HCT116 (cell line): ENCODE results near the gene PANK1. TPM values are rescaled to one million over a fixed set of nuclear protein-coding genes. Genes with fewer than 3 reads are reported as not detected.

Experiments
- ATAC-seq: fragments of 200-7000 bp; cut with Tn5 transposase; 2 replicates; pipeline ENCODE4 v1.9.1; 2020; ENCODE audit warnings: mild to moderate bottlenecking, moderate library complexity
- BruUV-seq: library from RNA; stranded (reverse); fragments of 400-500 nt; replicated peaks from 2 replicates; lab custom pipeline; 2021; lab: Mats Ljungman, UMichigan
- CTCF ChIA-PET: fragments of 300-600 bp; sonication (Branson Sonifier 250); formaldehyde crosslinking; loops from one replicate; lab custom pipeline; 2021; ENCODE audit warnings: antibody characterized with exemption; lab: Charles Lee
- POLR2A ChIA-PET: fragments of 300-600, 350-600 bp; sonication (Branson Sonifier 250); formaldehyde crosslinking; loops from one replicate; lab custom pipeline; 2021; ENCODE audit warnings: antibody characterized with exemption; lab: Charles Lee
- RAD21 ChIA-PET, 2 experiments: fragments of 300-600 bp; sonication (Branson Sonifier 250); formaldehyde crosslinking; loops; one replicate each; lab custom pipeline; 2023; ENCODE audit warnings: low total read pairs in 2 of 2; ENCODE audit not compliant: uncharacterized antibody in 2 of 2, unreplicated experiment in 2 of 2, low non-redundant PET in 1 of 2; lab: Charles Lee
- DNase-seq: peaks from one replicate; pipeline ENCODE4 v3.0.0-alpha.2; 2010; ENCODE audit warnings: low read depth, low spot score
- H2AFZ ChIP-seq: fragments of 200-600 bp; shearing (Covaris generic), sonication (generic); 2 replicates; pipeline ENCODE4 v1.6.1; 2017; ENCODE audit warnings: low read depth, mixed run types, mixed read lengths, antibody characterized with exemption, low read length; ENCODE audit not compliant: poor library complexity, severe bottlenecking
- H3K27ac ChIP-seq: 2 replicates; pipeline ENCODE4 v1.5.1; 2012; ENCODE audit warnings: low read depth, low read length
- H3K27me3 ChIP-seq: fragments of 200-600 bp; sonication (generic); 2 replicates; pipeline ENCODE4 v1.6.1; 2016; ENCODE audit warnings: mixed run types, low read length, mixed read lengths; ENCODE audit not compliant: insufficient read depth
- H3K36me3 ChIP-seq, 2 experiments: fragments of 200-500 bp in 1 of 2; fragments of 200-600 bp in 1 of 2; sonication (Bioruptor generic) in 1 of 2; sonication (generic) in 1 of 2; 2 replicates each; pipeline versions ENCODE4 v1.5.1 to v1.6.1; 2014 to 2016; ENCODE audit warnings: low read length in 2 of 2, inconsistent platforms in 1 of 2, mixed read lengths in 1 of 2, mixed run types in 1 of 2; ENCODE audit not compliant: insufficient read depth in 2 of 2, control insufficient read depth in 1 of 2
- H3K4me1 ChIP-seq, 2 experiments: fragments of 200-600 bp in 1 of 2; sonication (generic) in 1 of 2; 2 replicates each; pipeline versions ENCODE4 v1.5.1 to v1.6.1; 2012 to 2017; ENCODE audit warnings: low read length in 2 of 2, inconsistent platforms in 1 of 2, mild to moderate bottlenecking in 1 of 2, mixed read lengths in 1 of 2, mixed run types in 1 of 2, moderate library complexity in 1 of 2; ENCODE audit not compliant: insufficient read depth in 2 of 2, control insufficient read depth in 1 of 2
- H3K4me2 ChIP-seq: fragments of 200-600 bp; sonication (generic); 2 replicates; pipeline ENCODE4 v1.6.1; 2017; ENCODE audit warnings: mixed run types, low read length, mixed read lengths
- H3K4me3 ChIP-seq, 2 experiments: fragments of 200-600 bp in 1 of 2; sonication (generic) in 1 of 2; replicated peaks in 1 of 2; 2 replicates each; pipeline ENCODE4 v1.5.1; 2011 to 2016; ENCODE audit warnings: low read length in 2 of 2, control low read depth in 1 of 2, low read depth in 1 of 2, mild to moderate bottlenecking in 1 of 2, mixed read lengths in 1 of 2, mixed run types in 1 of 2
- H3K79me2 ChIP-seq: fragments of 200-600 bp; sonication (generic); 2 replicates; pipeline ENCODE4 v1.6.1; 2017; ENCODE audit warnings: mild to moderate bottlenecking, mixed run types, low read length, moderate library complexity, mixed read lengths; ENCODE audit not compliant: insufficient read depth
- H3K9ac ChIP-seq: fragments of 200-600 bp; sonication (generic); 2 replicates; pipeline ENCODE4 v1.6.1; 2016; ENCODE audit warnings: low read length, mixed read lengths
- H3K9me2 ChIP-seq: fragments of 200-600 bp; sonication (generic), shearing (Covaris generic); 2 replicates; pipeline ENCODE4 v1.6.1; 2017; ENCODE audit warnings: mixed run types, mild to moderate bottlenecking, moderate library complexity; ENCODE audit not compliant: insufficient read depth
- H3K9me3 ChIP-seq, 2 experiments: fragments of 200-500 bp in 1 of 2; fragments of 200-600 bp in 1 of 2; sonication (Bioruptor generic) in 1 of 2; sonication (generic) in 1 of 2; 2 replicates each; pipeline ENCODE4 v1.6.1; 2014 to 2017; ENCODE audit warnings: low read length in 2 of 2, mixed read lengths in 2 of 2, inconsistent platforms in 1 of 2, low read depth in 1 of 2, mild to moderate bottlenecking in 1 of 2, mixed run types in 1 of 2, moderate library complexity in 1 of 2; ENCODE audit not compliant: control insufficient read depth in 1 of 2, insufficient read depth in 1 of 2
- H4K20me1 ChIP-seq: fragments of 200-600 bp; sonication (generic), shearing (Covaris generic); 2 replicates; pipeline ENCODE4 v1.6.1; 2017; ENCODE audit warnings: mixed run types, mild to moderate bottlenecking, moderate library complexity; ENCODE audit not compliant: insufficient read depth
- EGR1 ChIP-seq: IDR thresholded peaks from 2 replicates; pipeline ENCODE4 v1.6.1; 2012; ENCODE audit warnings: low read depth
- EZH2 ChIP-seq: fragments of 200-600 bp; sonication (generic); IDR thresholded peaks from 2 replicates; pipeline ENCODE4 v1.6.1; 2017; ENCODE audit warnings: antibody characterized with exemption, mixed run types
- EZH2phosphoT487 ChIP-seq: fragments of 200-600 bp; IDR thresholded peaks from 2 replicates; pipeline ENCODE4 v1.6.1; 2018; ENCODE audit warnings: antibody characterized with exemption, borderline replicate concordance
- MAX ChIP-seq: IDR thresholded peaks from 2 replicates; pipeline ENCODE4 v1.6.1; 2012
- POLR2AphosphoS5 ChIP-seq: IDR thresholded peaks from 2 replicates; pipeline ENCODE4 v1.6.1; 2011; ENCODE audit warnings: mild to moderate bottlenecking, low read depth, low read length, moderate library complexity
- SIN3A ChIP-seq: IDR thresholded peaks from 2 replicates; pipeline ENCODE4 v1.6.1; 2012; ENCODE audit warnings: low read depth
- SP1 ChIP-seq: IDR thresholded peaks from 2 replicates; pipeline ENCODE4 v1.6.1; 2012; ENCODE audit warnings: low read depth
- SRF ChIP-seq: IDR thresholded peaks from 2 replicates; pipeline ENCODE4 v1.6.1; 2012; ENCODE audit warnings: low read depth
- TCF7L2 ChIP-seq: IDR thresholded peaks from 2 replicates; pipeline ENCODE4 v1.7.0; 2011; ENCODE audit warnings: borderline replicate concordance, inconsistent platforms; ENCODE audit not compliant: insufficient read depth, insufficient read length; ENCODE audit errors: extremely low read depth
- YY1 ChIP-seq: IDR thresholded peaks from 2 replicates; pipeline ENCODE4 v1.6.1; 2011; ENCODE audit warnings: low read length, low read depth, moderate library complexity, mild to moderate bottlenecking; ENCODE audit not compliant: insufficient replicate concordance; ENCODE audit errors: extremely low read depth
- ZBTB33 ChIP-seq: IDR thresholded peaks from 2 replicates; pipeline ENCODE4 v1.6.1; 2011; ENCODE audit warnings: mild to moderate bottlenecking, low read length, moderate library complexity; ENCODE audit not compliant: insufficient replicate concordance; ENCODE audit errors: extremely low read depth
- ZNF274 ChIP-seq: fragments of 200-500 bp; sonication (Bioruptor generic); IDR thresholded peaks from 2 replicates; pipeline ENCODE4 v1.6.1; 2014; ENCODE audit warnings: mild to moderate bottlenecking, low read depth, low read length, inconsistent platforms
- intact Hi-C: fragments of 100-400 bp; cut with micrococcal nuclease; formaldehyde crosslinking; loops from 2 replicates; pipeline ENCODE4 v1.10.0; 2022
- total RNA-seq: library from RNA; stranded (reverse); gene quantifications from one replicate; pipeline ENCODE4 v1.2.1, GENCODE V29; 2021; ENCODE audit not compliant: unreplicated experiment
- TF ChIP-seq, protein P1 (sequence below), 3 experiments: fragments of 200-600 bp in 1 of 3; sonication (generic) in 1 of 3; IDR thresholded peaks in 2 of 3; conservative IDR thresholded peaks in 1 of 3; 2 replicates each; pipeline ENCODE4 v1.5.1; 2012 to 2017; ENCODE audit warnings: low read depth in 2 of 3, low read length in 2 of 3, antibody characterized with exemption in 1 of 3, borderline replicate concordance in 1 of 3, control low read depth in 1 of 3, mild to moderate bottlenecking in 1 of 3, mixed read lengths in 1 of 3, mixed run types in 1 of 3, moderate library complexity in 1 of 3; ENCODE audit not compliant: insufficient read depth in 1 of 3

The PANK1 gene
- total RNA-seq, 1 experiment from 2014 or later: 6.4 TPM

GRCh38 chr10:89668386-89669071, 23.5 kb upstream of the PANK1 start:
- no peaks in the 10 kb centered on the region for H3K27me3 ChIP-seq
- H4K20me1 ChIP-seq: no peaks in the 10 kb centered on the region
- DNase-seq: no peak
- no peak overlapping the region for H3K4me2 ChIP-seq
- no peaks in the 10 kb centered on the region for H3K79me2 ChIP-seq
- intact Hi-C loops: no loop called here
- POLR2A ChIA-PET: no interaction called here
- H3K4me1 ChIP-seq: no peaks in the 10 kb centered on the region
- H3K9me3 ChIP-seq: no peaks in the 10 kb centered on the region
- no peaks in the 10 kb centered on the region for H3K36me3 ChIP-seq
- no peak overlapping the region for H3K4me3 ChIP-seq
- no peaks in the 10 kb centered on the region for H3K9me2 ChIP-seq
- H3K27ac ChIP-seq: no peak overlapping the region
- no peak overlapping the region for H3K9ac ChIP-seq
- no peak for ATAC-seq
- no peak overlapping the region for H2AFZ ChIP-seq
- RAD21 ChIA-PET: no interaction called here
- CTCF ChIA-PET: no interaction called here
- TF ChIP-seq SIN3A: no peak
- no peak for TF ChIP-seq ZBTB33
- no peak for TF ChIP-seq TCF7L2
- no peak for TF ChIP-seq EZH2phosphoT487
- no peak for TF ChIP-seq EZH2
- no peak for TF ChIP-seq POLR2AphosphoS5
- TF ChIP-seq ZNF274: no peak
- TF ChIP-seq SP1: no peak
- no peak for TF ChIP-seq SRF
- TF ChIP-seq MAX: no peak
- no peak for TF ChIP-seq YY1
- TF ChIP-seq, protein P1, sequence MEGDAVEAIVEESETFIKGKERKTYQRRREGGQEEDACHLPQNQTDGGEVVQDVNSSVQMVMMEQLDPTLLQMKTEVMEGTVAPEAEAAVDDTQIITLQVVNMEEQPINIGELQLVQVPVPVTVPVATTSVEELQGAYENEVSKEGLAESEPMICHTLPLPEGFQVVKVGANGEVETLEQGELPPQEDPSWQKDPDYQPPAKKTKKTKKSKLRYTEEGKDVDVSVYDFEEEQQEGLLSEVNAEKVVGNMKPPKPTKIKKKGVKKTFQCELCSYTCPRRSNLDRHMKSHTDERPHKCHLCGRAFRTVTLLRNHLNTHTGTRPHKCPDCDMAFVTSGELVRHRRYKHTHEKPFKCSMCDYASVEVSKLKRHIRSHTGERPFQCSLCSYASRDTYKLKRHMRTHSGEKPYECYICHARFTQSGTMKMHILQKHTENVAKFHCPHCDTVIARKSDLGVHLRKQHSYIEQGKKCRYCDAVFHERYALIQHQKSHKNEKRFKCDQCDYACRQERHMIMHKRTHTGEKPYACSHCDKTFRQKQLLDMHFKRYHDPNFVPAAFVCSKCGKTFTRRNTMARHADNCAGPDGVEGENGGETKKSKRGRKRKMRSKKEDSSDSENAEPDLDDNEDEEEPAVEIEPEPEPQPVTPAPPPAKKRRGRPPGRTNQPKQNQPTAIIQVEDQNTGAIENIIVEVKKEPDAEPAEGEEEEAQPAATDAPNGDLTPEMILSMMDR (IDR thresholded peaks at IDR 0.05 in 2 of 3, conservative IDR thresholded peaks at IDR 0.05 in 1 of 3; ENCODE audit: borderline replicate concordance in 1 of 3, insufficient read depth in 1 of 3, low read depth in 2 of 3, low read length in 2 of 3): no peak
- TF ChIP-seq EGR1: no peak
- TF ChIP-seq, all 23 proteins: peak for 0
- no TSS peak for BruUV-seq
